ENCODE results near the gene SRRT.
A peak's percentile ranks its signal among the peaks of the same experiment; 100 is the strongest.

Gene SRRT

DNA sequence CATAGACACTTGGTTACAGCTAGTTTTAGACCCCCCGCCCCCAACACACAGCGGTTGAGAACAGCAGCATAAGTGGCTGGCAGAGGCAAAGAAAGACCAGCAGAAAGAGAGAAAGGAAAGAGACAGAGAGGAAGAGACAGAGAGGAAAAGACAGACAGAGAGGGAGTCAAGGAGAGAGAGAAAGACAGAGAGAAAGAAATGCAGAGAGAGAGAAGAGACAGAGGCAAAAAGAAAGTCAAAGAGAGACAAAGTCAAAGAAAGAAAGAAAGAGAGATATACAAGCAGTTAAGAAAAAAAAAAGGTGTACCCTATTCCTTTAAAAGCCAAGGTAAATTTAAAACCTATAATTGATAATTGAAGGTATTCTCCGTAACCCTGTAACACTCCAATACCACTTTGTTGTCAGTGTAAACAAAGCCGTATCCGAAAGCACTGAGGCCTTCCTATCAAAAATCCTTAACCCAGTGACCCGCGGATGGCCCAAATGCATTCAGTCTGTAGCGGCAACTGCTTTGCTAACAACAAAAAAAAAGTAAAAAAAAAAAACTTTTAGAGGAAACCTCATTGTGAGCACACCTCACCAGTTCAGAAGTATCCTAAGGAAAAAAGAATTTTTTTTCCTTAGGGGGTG is 34.3 kb upstream of the SRRT start:
- H3K4me3 ChIP-seq (ENCODE audit: low read depth, low read length), result no peak overlapping the region
- POLR2A ChIA-PET, result no interaction called here
- H3K36me3 ChIP-seq (ENCODE audit: control insufficient read depth in 2 of 2, insufficient read depth in 1 of 2, low read length in 2 of 2), result no peaks in the 10 kb centered on the region
- TF ChIP-seq SP7 (tag by site-specific recombination; IDR thresholded peaks at IDR 0.05), result no peak
- peak; percentile 58; the same call in 1 of the 2 replicates for TF ChIP-seq ZNF366 (tag by site-specific recombination; conservative IDR thresholded peaks at IDR 0.05)
- TF ChIP-seq PRDM1 (tag by site-specific recombination; IDR thresholded peaks at IDR 0.05), result peak; percentile 89
- no peaks in the 10 kb centered on the region for H3K9me3 ChIP-seq (ENCODE audit: control insufficient read depth, insufficient read depth, low read depth, low read length)
- no peak overlapping the region for H3K27ac ChIP-seq (ENCODE audit: extremely low read depth, low read depth, low read length)
- peaks cover 9% of the 10 kb centered on the region for H3K4me1 ChIP-seq (ENCODE audit: control insufficient read depth, insufficient read depth, low read length)
- CTCF ChIA-PET, result no interaction called here

DNA sequence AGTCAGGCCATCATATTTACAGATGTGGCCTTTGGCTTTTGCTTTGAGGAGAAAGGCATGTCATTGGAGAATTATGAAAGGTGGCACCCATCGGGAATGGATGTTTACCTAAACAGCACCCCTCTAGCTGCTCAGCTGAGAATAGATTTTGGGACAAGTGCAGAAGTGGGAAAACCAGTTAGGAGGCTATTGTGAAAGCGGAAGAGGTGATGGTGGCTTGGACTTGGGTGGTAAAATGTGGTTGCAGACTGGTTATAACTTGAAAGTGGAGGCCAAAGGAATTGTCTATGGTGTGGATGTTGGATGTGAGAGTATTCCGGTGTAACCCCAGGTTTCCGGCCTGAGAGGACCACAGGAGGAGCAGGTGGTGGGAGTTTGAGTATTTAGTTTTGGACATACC is 27.5 kb upstream of the SRRT start:
- H3K9me3 ChIP-seq (ENCODE audit: control insufficient read depth, insufficient read depth, low read depth, low read length), result no peaks in the 10 kb centered on the region
- H3K4me1 ChIP-seq (ENCODE audit: control insufficient read depth, insufficient read depth, low read length), result no peaks in the 10 kb centered on the region

More for the DNA sequence above, 27.5 kb upstream of the SRRT start:
- Histone ChIP-seq H3K27ac (ENCODE audit: extremely low read depth, low read depth, low read length) (no peak overlapping the region), H3K4me3 (ENCODE audit: low read depth, low read length) (no peak overlapping the region), H3K36me3 (ENCODE audit: control insufficient read depth in 2 of 2, insufficient read depth in 1 of 2, low read length in 2 of 2) (no peaks in the 10 kb centered on the region)
- CTCF ChIA-PET, result interaction anchor here (1.1 to 2.2 kb wide), 2 partner anchors 48 to 142 kb away, joined by 5 to 7 read pairs; no protein-coding TSS in a partner anchor
- POLR2A ChIA-PET, result no interaction called here
- no peak for TF ChIP-seq ZNF214 (tag by site-specific recombination; IDR thresholded peaks at IDR 0.05; ENCODE audit: borderline replicate concordance)
- no peak for TF ChIP-seq TRIM28 (IDR thresholded peaks at IDR 0.05; ENCODE audit: borderline replicate concordance, low read length)
- TF ChIP-seq ZNF138 (tag by site-specific recombination; IDR thresholded peaks at IDR 0.05; ENCODE audit: borderline replicate concordance), result no peak
- TF ChIP-seq YY2 (tag by site-specific recombination; IDR thresholded peaks at IDR 0.05), result no peak
- no peak for TF ChIP-seq ZSCAN23 (tag by site-specific recombination; IDR thresholded peaks at IDR 0.05)
- TF ChIP-seq, protein P1, sequence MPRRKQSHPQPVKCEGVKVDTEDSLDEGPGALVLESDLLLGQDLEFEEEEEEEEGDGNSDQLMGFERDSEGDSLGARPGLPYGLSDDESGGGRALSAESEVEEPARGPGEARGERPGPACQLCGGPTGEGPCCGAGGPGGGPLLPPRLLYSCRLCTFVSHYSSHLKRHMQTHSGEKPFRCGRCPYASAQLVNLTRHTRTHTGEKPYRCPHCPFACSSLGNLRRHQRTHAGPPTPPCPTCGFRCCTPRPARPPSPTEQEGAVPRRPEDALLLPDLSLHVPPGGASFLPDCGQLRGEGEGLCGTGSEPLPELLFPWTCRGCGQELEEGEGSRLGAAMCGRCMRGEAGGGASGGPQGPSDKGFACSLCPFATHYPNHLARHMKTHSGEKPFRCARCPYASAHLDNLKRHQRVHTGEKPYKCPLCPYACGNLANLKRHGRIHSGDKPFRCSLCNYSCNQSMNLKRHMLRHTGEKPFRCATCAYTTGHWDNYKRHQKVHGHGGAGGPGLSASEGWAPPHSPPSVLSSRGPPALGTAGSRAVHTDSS (tag by site-specific recombination; IDR thresholded peaks at IDR 0.05), result no peak
- TF ChIP-seq, protein P2, sequence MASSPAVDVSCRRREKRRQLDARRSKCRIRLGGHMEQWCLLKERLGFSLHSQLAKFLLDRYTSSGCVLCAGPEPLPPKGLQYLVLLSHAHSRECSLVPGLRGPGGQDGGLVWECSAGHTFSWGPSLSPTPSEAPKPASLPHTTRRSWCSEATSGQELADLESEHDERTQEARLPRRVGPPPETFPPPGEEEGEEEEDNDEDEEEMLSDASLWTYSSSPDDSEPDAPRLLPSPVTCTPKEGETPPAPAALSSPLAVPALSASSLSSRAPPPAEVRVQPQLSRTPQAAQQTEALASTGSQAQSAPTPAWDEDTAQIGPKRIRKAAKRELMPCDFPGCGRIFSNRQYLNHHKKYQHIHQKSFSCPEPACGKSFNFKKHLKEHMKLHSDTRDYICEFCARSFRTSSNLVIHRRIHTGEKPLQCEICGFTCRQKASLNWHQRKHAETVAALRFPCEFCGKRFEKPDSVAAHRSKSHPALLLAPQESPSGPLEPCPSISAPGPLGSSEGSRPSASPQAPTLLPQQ (tag by site-specific recombination; IDR thresholded peaks at IDR 0.05), result no peak
- no peak for TF ChIP-seq ZNF157 (tag by site-specific recombination; IDR thresholded peaks at IDR 0.05)
- TF ChIP-seq REPIN1 (tag by site-specific recombination; IDR thresholded peaks at IDR 0.05; ENCODE audit: low read depth), result no peak
- TF ChIP-seq ZNF274 (IDR thresholded peaks at IDR 0.05; ENCODE audit: low read length), result no peak
- TF ChIP-seq ZNF274 (tag by site-specific recombination; IDR thresholded peaks at IDR 0.05; ENCODE audit: borderline replicate concordance), result no peak
- TF ChIP-seq, protein P3, sequence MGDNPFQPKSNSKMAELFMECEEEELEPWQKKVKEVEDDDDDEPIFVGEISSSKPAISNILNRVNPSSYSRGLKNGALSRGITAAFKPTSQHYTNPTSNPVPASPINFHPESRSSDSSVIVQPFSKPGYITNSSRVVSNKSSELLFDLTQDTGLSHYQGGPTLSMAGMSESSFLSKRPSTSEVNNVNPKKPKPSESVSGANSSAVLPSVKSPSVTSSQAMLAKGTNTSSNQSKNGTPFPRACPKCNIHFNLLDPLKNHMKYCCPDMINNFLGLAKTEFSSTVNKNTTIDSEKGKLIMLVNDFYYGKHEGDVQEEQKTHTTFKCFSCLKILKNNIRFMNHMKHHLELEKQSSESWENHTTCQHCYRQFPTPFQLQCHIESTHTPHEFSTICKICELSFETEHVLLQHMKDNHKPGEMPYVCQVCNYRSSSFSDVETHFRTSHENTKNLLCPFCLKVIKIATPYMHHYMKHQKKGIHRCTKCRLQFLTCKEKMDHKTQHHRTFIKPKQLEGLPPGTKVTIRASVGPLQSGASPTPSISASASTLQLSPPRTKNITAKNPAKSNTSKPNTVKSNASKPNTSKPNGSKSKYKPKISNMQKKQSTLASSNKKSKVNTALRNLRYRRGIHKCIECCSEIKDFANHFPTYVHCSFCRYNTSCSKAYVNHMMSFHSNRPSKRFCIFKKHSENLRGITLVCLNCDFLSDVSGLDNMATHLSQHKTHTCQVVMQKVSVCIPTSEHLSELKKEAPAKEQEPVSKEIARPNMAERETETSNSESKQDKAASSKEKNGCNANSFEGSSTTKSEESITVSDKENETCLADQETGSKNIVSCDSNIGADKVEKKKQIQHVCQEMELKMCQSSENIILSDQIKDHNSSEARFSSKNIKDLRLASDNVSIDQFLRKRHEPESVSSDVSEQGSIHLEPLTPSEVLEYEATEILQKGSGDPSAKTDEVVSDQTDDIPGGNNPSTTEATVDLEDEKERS (tag by site-specific recombination; IDR thresholded peaks at IDR 0.05), result no peak
- no peak for TF ChIP-seq ZNF629 (tag by site-specific recombination; IDR thresholded peaks at IDR 0.05)
- TF ChIP-seq ZNF248 (tag by site-specific recombination; IDR thresholded peaks at IDR 0.05), result no peak
- TF ChIP-seq KLF16 (tag by site-specific recombination; IDR thresholded peaks at IDR 0.05), result no peak

Measured in HEK293 (cell line).